WTC11 (cell line): Measurements from ENCODE around the gene THSD8. TPM values are rescaled to one million over a fixed set of nuclear protein-coding genes. Genes with fewer than 3 reads are reported as not detected.

Experiments
- ATAC-seq: fragments of 200-7000 bp; cut with Tn5 transposase; 2 replicates; pipeline ENCODE4 v1.10.0; 2021; ENCODE audit warnings: mild to moderate bottlenecking, moderate library complexity
- CTCF ChIA-PET: fragments of 300-600 bp; sonication (Branson Sonifier 250); formaldehyde crosslinking; loops from one replicate; lab custom pipeline; 2021; ENCODE audit warnings: antibody characterized with exemption; lab: Charles Lee
- POLR2A ChIA-PET: fragments of 350-600 bp; sonication (Branson Sonifier 250); formaldehyde crosslinking; loops from one replicate; lab custom pipeline; 2021; ENCODE audit warnings: antibody characterized with exemption; lab: Charles Lee
- DNase-seq: peaks from one replicate; pipeline ENCODE4 v3.0.0; 2021; ENCODE audit warnings: low spot score
- H3K27ac Mint-ChIP-seq: 2 replicates; pipeline ENCODE4 v1.8.0; 2021; ENCODE audit warnings: mixed read lengths
- H3K27me3 Mint-ChIP-seq: 2 replicates; pipeline ENCODE4 v1.8.0; 2021; ENCODE audit warnings: low read depth, mild to moderate bottlenecking, moderate library complexity, mixed read lengths
- H3K36me3 Mint-ChIP-seq: 2 replicates; pipeline ENCODE4 v1.8.0; 2021; ENCODE audit warnings: mixed read lengths
- H3K4me1 Mint-ChIP-seq: 2 replicates; pipeline ENCODE4 v1.8.0; 2022; ENCODE audit warnings: mixed read lengths
- H3K4me3 Mint-ChIP-seq: 2 replicates; pipeline ENCODE4 v1.8.0; 2021; ENCODE audit warnings: mild to moderate bottlenecking, moderate library complexity, mixed read lengths
- H3K9me3 Mint-ChIP-seq: 2 replicates; pipeline ENCODE4 v1.8.0; 2021; ENCODE audit warnings: mixed read lengths
- AR ChIP-seq: fragments of 250-450 bp; sonication (Bioruptor Pico); IDR thresholded peaks from 2 replicates; pipeline ENCODE4 v1.9.0; 2021; ENCODE audit warnings: mild to moderate bottlenecking
- CDX4 ChIP-seq: fragments of 250-450 bp; sonication (Bioruptor Pico); IDR thresholded peaks from 2 replicates; pipeline ENCODE4 v1.9.0; 2021; ENCODE audit warnings: moderate library complexity, mild to moderate bottlenecking, inconsistent platforms, borderline replicate concordance
- CREM ChIP-seq: sonication (generic); formaldehyde crosslinking; IDR thresholded peaks from 2 replicates; pipeline ENCODE4 v1.8.1; 2022; ENCODE audit warnings: mild to moderate bottlenecking, missing genetic modification reagents, moderate library complexity
- E2F5 ChIP-seq: sonication (generic); formaldehyde crosslinking; IDR thresholded peaks from 2 replicates; pipeline ENCODE4 v1.8.1; 2022; ENCODE audit warnings: mild to moderate bottlenecking, moderate library complexity, missing genetic modification reagents
- EMX1 ChIP-seq: fragments of 250-450 bp; sonication (Bioruptor Pico); IDR thresholded peaks from 2 replicates; pipeline ENCODE4 v1.8.0; 2021; ENCODE audit warnings: mild to moderate bottlenecking
- ERG ChIP-seq: fragments of 250-450 bp; sonication (Bioruptor Pico); IDR thresholded peaks from 2 replicates; pipeline ENCODE4 v1.8.0; 2021; ENCODE audit warnings: mild to moderate bottlenecking
- GRHL2 ChIP-seq: fragments of 250-450 bp; sonication (Bioruptor Pico); IDR thresholded peaks from 2 replicates; pipeline ENCODE4 v1.8.0; 2022; ENCODE audit warnings: mild to moderate bottlenecking, moderate library complexity; ENCODE audit not compliant: insufficient replicate concordance, severe bottlenecking
- GTF2I ChIP-seq: fragments of 250-450 bp; sonication (Bioruptor Pico); conservative IDR thresholded peaks from 2 replicates; pipeline ENCODE4 v1.4.0; 2021; ENCODE audit warnings: mild to moderate bottlenecking
- IRF2 ChIP-seq: sonication (generic); formaldehyde crosslinking; IDR thresholded peaks from 2 replicates; pipeline ENCODE4 v1.8.0; 2022; ENCODE audit warnings: low read depth, missing genetic modification reagents, borderline replicate concordance
- JAZF1 ChIP-seq: fragments of 250-450 bp; sonication (Bioruptor Pico); IDR thresholded peaks from 2 replicates; pipeline ENCODE4 v1.9.0; 2021; ENCODE audit warnings: moderate library complexity, mild to moderate bottlenecking, inconsistent platforms
- NFE2L1 ChIP-seq: sonication (generic); formaldehyde crosslinking; IDR thresholded peaks from 2 replicates; pipeline ENCODE4 v1.8.1; 2023; ENCODE audit warnings: missing genetic modification reagents
- NFYB ChIP-seq: sonication (generic); formaldehyde crosslinking; conservative IDR thresholded peaks from 2 replicates; pipeline ENCODE4 v1.8.0; 2022; ENCODE audit warnings: low read depth, missing genetic modification reagents
- PRDM15 ChIP-seq: sonication (generic); formaldehyde crosslinking; IDR thresholded peaks from 2 replicates; pipeline ENCODE4 v1.8.0; 2022; ENCODE audit warnings: missing genetic modification reagents
- SOX15 ChIP-seq: fragments of 250-450 bp; sonication (Bioruptor Pico); IDR thresholded peaks from 2 replicates; pipeline ENCODE4 v1.9.0; 2021; ENCODE audit warnings: mild to moderate bottlenecking
- TP53 ChIP-seq: sonication (generic); formaldehyde crosslinking; IDR thresholded peaks from 2 replicates; pipeline ENCODE4 v1.8.1; 2023; ENCODE audit warnings: mild to moderate bottlenecking, missing genetic modification reagents
- USF1 ChIP-seq: sonication (generic); formaldehyde crosslinking; IDR thresholded peaks from 2 replicates; pipeline ENCODE4 v1.8.0; 2022; ENCODE audit warnings: mild to moderate bottlenecking, missing genetic modification reagents
- ZNF121 ChIP-seq: sonication (generic); formaldehyde crosslinking; IDR thresholded peaks from 2 replicates; pipeline ENCODE4 v1.8.0; 2023; ENCODE audit warnings: missing genetic modification reagents
- ZNF138 ChIP-seq: sonication (generic); formaldehyde crosslinking; conservative IDR thresholded peaks from 2 replicates; pipeline ENCODE4 v1.8.1; 2022; ENCODE audit warnings: mild to moderate bottlenecking, moderate library complexity, missing genetic modification reagents
- ZNF232 ChIP-seq: sonication (generic); formaldehyde crosslinking; IDR thresholded peaks from 2 replicates; pipeline ENCODE4 v1.8.0; 2022; ENCODE audit warnings: mild to moderate bottlenecking, missing genetic modification reagents
- ZNF317 ChIP-seq: sonication (generic); formaldehyde crosslinking; IDR thresholded peaks from 2 replicates; pipeline ENCODE4 v1.8.1; 2023; ENCODE audit warnings: low read depth, mild to moderate bottlenecking, moderate library complexity, missing genetic modification reagents, borderline replicate concordance
- ZNF423 ChIP-seq: fragments of 250-450 bp; sonication (Bioruptor Pico); IDR thresholded peaks from 2 replicates; pipeline ENCODE4 v2.1.2; 2022; ENCODE audit warnings: mild to moderate bottlenecking, moderate library complexity
- total RNA-seq: library from RNA; stranded (reverse); gene quantifications from 3 replicates; pipeline ENCODE4 v1.2.3, GENCODE V29; 2021

THSD8 gene
- total RNA-seq, 1 experiment from 2014 or later: 30.1 TPM

GRCh38 chr19:12800923-12801465 is 875 bp upstream of the THSD8 start (continued):
- TF ChIP-seq ZNF232 (0 out of 2 replicates have a peak, but pooled peaks have one; percentile 1), IRF2 (CRISPR knock-in tag) (no peak)
- TF ChIP-seq, all 79 proteins: peak for 3

- H3K27me3 Mint-ChIP-seq: peaks cover 4% of the 10 kb centered on the region; the same call in 1 of the 2 replicates
- ATAC-seq (no peak), DNase-seq (no peak)
- peaks cover 25% of the 10 kb centered on the region for H3K4me1 Mint-ChIP-seq
- CTCF ChIA-PET: interaction anchor here (0.5 to 14.0 kb wide), 10 partner anchors 10 to 811 kb away, joined by 3 to 341 read pairs (median 8); partner anchors contain the start of gene JUNB
- H3K27ac Mint-ChIP-seq: no peak overlapping the region
- H3K9me3 Mint-ChIP-seq: no peaks in the 10 kb centered on the region
- peak overlapping the region; percentile 87 for H3K4me3 Mint-ChIP-seq
- TF ChIP-seq ERG (CRISPR knock-in tag) (no peak), CDX4 (no peak), ZNF121 (CRISPR knock-in tag) (peak; percentile 28; the same call in 1 of the 2 replicates)
- POLR2A ChIA-PET: interaction anchor here (0.6 to 2.0 kb wide), 5 partner anchors 10 to 1230 kb away, joined by 3 to 9 read pairs (median 4); partner anchors contain the start of gene JUNB
- H3K36me3 Mint-ChIP-seq: peaks cover 18% of the 10 kb centered on the region
Observed at GRCh38 chr19:12802267-12803106, 618 bp downstream of the THSD8 start.

- CTCF ChIA-PET: interaction anchor here (0.6 to 14.0 kb wide), 3 partner anchors 21 to 111 kb away, joined by 3 to 341 read pairs (median 4); no protein-coding TSS in a partner anchor
- no peaks in the 10 kb centered on the region for H3K9me3 Mint-ChIP-seq
- POLR2A ChIA-PET: no interaction called here
- no peak overlapping the region for H3K4me3 Mint-ChIP-seq
- peaks cover 20% of the 10 kb centered on the region for H3K36me3 Mint-ChIP-seq
- ATAC-seq (no peak), DNase-seq (no peak)
- H3K4me1 Mint-ChIP-seq: peaks cover 25% of the 10 kb centered on the region
- peaks cover 4% of the 10 kb centered on the region; the same call in 1 of the 2 replicates for H3K27me3 Mint-ChIP-seq
- no peak overlapping the region for H3K27ac Mint-ChIP-seq
- TF ChIP-seq TP53 (CRISPR knock-in tag) (no peak), GRHL2 (CRISPR knock-in tag) (no peak), AR (CRISPR knock-in tag) (no peak), E2F5 (CRISPR knock-in tag) (no peak), CREM (CRISPR knock-in tag) (no peak), SOX15 (CRISPR knock-in tag) (no peak), PRDM15 (CRISPR knock-in tag) (no peak), USF1 (CRISPR knock-in tag) (no peak), JAZF1 (CRISPR knock-in tag) (no peak), NFYB (no peak), ZNF317 (CRISPR knock-in tag) (no peak), GTF2I (CRISPR knock-in tag) (no peak), NFE2L1 (CRISPR knock-in tag) (no peak), EMX1 (CRISPR knock-in tag) (no peak), ZNF138 (no peak), ZNF423 (CRISPR knock-in tag) (no peak)
Observed at GRCh38 chr19:12804051-12804450, 2.2 kb downstream of the THSD8 start.
